ENCODE results near the gene MATN1.
"Not testable (repeated sequence)": the region's sequence is repeated elsewhere in the genome, so short reads cannot be mapped to it uniquely, and the experiment has no call there.

Gene MATN1

GRCh38 chr1:30693822-30694221 is 29.6 kb downstream of the MATN1 start:
- DNase-seq = no peak

GRCh38 chr1:30693366-30693765 is 30.0 kb downstream of the MATN1 start:
- DNase-seq = no peak

DNA sequence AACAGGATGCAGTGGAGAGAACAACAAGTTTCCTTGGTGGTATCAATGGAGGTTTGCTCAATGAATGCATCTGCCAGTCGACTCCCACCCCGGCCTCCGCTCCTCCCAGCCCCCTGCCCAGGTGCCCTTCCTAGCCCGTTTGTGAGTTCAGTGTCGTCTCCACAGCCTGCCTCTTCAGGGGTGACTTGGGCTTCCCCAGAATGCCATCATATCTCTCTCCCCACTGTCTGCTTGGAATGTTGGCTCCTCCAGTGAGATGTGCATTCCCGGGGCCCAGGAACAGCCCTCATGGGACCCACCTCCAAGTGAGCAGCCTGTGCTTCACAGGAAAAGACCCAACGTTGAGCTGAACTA is 30.5 kb downstream of the MATN1 start:
- DNase-seq = no peak

- no peak for DNase-seq
These were observed 31.0 kb downstream of the MATN1 start for GRCh38 chr1:30692201-30692947.

DNA sequence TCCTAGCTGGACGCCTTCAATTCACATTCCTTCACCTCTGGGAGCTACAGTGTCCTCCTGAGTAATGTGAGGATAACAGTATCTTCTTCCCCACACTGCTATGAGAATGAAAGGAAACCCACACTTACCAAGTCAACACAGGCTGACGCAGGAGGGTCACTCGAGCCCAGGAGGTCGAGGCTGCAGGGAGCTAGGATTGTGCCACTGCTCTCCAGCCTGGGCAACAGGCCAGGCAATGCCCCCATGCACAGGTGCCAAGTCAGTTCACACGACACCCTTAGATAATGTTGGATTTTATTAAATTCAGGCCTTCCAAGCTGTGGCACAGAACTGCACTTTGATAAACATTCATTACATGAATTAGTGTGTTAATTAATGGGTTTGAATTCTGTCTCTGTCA is 31.9 kb downstream of the MATN1 start:
- no peak for DNase-seq

GRCh38 chr1:30689901-30690645 is 33.3 kb downstream of the MATN1 start:
- no peak for DNase-seq

DNA sequence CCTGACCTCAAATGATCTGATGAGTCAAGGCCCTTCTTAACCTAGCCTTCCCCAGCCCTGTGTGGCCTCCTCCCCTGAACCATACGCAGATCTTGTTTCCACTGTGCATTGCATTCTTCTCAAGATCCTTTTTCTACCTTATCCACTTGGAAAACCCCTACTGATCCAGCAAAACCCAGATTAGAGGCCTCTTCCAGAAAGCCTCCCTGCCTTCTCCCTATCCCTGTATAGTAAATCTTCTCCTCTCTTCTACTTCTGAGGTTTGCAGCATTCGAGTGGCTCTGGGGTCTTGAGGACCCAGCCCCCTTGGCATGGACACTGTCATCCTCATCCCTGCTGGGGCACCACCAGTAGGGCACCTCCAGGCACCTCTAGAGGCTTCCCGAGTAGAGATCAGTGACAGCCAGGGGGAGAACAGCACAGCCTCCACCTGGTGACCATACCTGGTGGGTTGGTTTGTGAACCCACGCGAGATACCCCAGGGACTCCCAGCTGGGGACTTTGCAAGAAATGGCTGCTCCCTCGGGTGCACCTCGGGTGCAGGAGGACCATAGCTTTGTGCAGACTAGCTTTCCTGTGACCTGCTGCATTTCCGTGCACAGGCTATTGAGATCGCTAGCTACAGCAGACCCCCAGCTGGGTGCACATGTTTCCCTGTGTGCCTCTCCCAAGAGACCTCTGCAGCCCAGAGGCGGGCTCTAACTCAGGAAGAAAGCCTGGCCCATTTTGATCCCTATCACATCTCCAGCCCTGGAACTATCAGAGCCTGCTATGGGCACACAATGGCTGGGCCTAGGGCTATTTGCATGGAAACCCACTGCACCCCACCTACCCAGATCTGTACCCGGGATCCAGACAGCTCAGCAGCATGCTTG is 34.2 kb downstream of the MATN1 start:
- no peak for DNase-seq

DNA sequence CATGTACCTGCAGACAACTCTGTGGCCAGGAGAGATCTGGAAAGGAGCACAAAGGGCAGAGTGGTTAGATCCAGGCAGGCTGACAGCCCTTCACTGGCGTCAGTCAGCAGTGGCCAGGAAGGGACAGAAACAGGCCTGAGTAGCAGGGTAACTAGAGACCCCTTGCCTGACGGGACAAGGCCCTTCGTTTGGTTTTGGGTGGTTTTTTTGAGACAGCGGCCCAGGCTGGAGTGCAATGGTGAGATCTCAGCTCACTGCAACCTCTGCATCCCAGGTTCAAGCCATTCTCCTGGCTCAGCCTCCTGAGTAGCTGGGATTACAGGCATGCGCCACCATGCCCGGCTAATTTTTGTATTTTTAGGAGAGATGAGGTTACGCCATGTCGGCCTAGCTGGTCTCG is 34.9 kb downstream of the MATN1 start:
- DNase-seq = not testable (repeated sequence)

GRCh38 chr1:30687886-30688285 is 35.5 kb downstream of the MATN1 start:
- no peak for DNase-seq

DNA sequence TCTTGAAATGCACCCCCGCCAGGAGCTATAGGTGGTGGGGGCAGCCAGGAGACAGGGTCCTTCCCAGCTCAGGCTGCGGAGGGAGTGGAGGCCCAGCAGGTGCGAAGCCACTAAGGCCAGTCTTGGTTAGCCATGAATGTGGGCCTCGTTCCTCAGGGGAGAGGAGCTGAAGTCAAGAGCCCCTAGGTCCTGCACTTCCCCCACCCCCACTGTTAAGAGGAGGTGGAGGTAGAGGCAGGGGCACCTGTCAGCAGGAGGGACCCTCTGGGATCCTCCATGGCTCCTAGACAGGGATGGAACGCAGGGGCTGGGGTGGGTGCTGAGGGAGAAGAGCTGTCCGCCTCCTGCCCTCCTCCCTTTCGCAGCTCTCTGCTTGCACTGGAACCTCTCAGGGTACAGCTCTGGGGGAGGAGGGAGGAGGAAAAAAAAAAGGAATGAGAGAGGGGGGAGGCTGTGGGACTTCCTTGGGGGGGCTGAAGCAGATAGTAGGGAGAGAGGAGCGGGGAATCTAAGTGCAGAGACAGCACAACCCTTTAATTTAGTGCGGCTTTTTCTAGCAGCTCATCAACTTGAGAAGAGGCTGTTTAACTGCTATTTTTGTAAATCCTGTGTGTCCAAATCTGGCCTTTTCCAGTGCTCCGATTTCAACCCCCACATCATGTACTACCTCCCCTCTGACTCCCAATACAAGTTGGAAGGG is 37.0 kb downstream of the MATN1 start:
- no peak for DNase-seq

- DNase-seq = no peak
These were observed 37.6 kb downstream of the MATN1 start for GRCh38 chr1:30685796-30686165.

- no peak for DNase-seq
These were observed 38.2 kb downstream of the MATN1 start for GRCh38 chr1:30684881-30685795.

GRCh38 chr1:30684259-30684658 is 39.1 kb downstream of the MATN1 start:
- DNase-seq = no peak

- DNase-seq = no peak
These were observed 39.7 kb downstream of the MATN1 start for GRCh38 chr1:30683699-30684098.

DNA sequence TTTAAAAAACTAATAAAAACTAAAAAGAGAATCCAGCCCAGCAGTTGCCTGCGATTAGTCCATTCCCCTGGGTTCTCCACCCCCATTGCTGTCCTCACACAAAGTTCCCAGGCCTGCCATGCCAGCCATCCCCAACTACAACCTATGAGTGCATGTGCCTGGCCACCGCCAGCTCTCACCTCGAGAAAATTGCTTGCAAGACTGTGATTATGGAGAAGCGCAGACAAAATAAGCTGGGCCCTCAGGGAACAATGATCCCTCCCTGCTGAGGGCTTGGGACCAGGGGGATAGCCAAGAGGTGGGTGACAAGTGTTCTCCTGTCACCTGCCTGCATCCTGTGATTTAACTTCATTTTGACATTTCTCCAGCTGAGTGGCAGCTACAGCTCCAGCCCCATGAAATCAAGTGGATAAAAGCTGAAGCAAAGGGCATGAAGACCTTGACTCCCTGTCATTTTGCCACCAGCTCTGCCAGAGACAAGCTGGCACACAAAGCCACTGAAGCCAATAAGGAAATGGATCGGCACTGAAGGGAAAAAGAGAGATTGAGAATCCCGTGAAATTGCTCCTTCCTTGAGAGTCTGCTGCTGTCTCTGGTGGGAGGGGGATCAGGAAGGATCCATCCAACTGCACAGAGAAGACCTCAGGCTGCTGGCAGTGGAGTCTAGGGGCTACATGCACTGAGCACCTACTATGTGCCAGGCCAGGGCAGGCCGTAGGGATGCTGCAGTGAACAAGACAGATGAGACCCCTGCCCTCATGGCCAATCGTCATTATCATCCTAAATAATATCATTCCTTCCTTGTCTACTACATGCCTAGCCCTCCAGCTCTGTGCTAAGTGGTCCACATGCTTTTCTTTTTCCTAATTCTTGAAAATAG is 40.7 kb downstream of the MATN1 start:
- no peak for DNase-seq

DNA sequence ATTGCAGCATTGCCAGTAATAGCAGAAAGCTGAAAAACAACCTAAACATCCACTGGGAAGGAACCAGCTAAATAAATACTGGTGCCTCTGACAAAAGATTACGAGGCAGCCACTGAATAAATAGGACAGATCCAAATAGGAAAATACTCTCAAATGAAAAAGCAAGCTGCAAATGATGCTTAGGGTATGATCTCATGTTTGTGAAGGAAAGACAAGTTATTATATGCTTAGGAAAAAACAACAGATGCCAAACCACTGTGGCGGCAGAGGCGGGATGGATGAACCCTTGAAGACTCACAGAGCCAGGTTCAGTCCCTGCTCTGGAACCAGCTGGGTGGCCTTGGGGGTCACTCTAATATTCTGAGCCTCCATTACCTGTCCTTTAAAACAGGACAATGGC is 41.6 kb downstream of the MATN1 start:
- DNase-seq = no peak

DNA sequence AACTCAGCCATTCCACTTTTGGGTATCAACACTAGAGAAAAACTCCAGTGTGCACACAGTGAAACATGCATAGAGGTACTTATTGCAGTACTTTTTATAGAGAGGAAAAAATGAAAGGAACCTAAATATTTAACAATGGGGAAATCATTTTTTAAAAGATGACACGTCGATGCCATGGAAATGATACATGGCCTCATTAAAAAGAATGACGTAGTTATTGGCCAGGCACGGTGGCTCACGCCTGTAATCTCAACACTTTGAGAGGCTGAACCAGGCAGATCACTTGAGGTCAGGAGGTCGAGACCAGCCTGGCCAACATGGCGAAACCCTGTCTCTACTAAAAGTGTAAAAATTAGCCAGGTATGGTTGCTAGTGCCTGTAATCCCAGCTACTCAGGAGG is 42.5 kb downstream of the MATN1 start:
- no peak for DNase-seq

DNA sequence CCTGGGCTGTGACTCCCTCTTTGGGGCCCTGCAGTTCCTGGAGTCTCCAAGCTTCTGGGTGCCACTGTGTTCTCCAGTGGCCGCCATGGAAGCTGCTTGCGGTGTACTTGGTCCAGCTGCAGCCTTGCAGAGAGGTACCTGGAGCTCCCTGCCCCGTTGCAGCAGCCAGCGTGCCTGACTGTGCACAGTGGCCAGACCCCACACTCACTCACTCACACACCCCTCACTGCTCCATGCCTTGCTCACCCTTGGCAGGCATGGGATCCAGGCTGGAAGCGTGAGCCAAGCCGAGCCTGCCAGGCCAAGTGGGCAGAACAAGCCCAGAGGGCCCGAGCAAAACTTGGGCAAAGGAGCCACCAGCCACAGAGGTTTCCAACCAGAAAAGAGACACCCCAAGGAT is 43.0 kb downstream of the MATN1 start:
- no peak for DNase-seq

- no peak for DNase-seq
These were observed 43.4 kb downstream of the MATN1 start for GRCh38 chr1:30679976-30680305.

DNA sequence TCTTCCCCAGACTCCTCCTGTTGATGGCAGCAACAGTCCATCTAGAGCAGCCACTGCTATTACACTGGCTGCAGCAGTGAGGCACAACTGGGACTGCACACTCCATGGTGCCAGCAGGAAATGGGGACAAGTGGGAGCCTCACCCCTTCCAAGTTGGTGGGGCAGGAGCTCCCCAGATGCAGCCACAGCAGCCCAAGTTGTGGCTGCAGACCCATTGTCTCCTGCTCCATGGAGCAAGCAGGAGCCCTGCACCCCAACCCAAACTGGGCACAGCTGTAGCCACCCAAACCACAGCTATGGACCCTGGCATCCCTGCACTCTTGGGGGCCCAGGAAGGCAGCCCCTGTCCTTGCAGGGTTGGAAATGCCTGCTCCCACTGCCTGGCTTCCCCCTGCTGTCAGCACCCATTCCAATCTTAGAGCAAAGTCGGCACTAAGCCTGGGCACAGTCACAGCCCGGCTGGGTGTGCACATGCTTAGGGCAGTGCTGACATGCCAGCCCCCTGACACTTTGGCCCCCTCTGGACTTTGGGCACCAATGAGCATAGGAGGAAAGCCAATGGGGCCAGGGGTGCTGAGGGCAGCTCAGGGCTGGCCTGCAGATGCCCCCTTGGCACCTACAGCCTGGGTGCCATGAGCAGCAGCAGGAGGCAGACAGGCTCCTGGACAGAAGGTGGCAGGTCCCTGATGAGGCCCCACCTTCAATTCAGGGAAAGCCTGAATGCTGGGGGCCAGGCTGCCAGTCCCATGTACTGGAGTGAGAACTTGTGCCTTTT is 44.0 kb downstream of the MATN1 start:
- no peak for DNase-seq
